Endodermal cell (in vitro differentiated cells): Measurements from ENCODE around the gene ARTN. TPM values are rescaled to one million over a fixed set of nuclear protein-coding genes. Genes with fewer than 3 reads are reported as not detected.

Experiments used
- DNase-seq: peaks from one replicate; pipeline ENCODE4 v3.0.0-alpha.2; 2017
- H3K27ac ChIP-seq: 2 replicates; pipeline ENCODE4 v1.5.1; 2013; ENCODE audit warnings: mild to moderate bottlenecking, low read depth, low read length, moderate library complexity
- H3K27me3 ChIP-seq: 2 replicates; pipeline ENCODE4 v1.6.1; 2013; ENCODE audit warnings: mild to moderate bottlenecking, low read length, moderate library complexity; ENCODE audit not compliant: insufficient read depth, control insufficient read depth, poor library complexity, severe bottlenecking
- H3K36me3 ChIP-seq: 2 replicates; pipeline ENCODE4 v1.7.0; 2013; ENCODE audit warnings: mild to moderate bottlenecking, low read length, moderate library complexity; ENCODE audit not compliant: control insufficient read depth, insufficient read depth
- H3K4me1 ChIP-seq: one replicate; pipeline ENCODE4 v1.7.0; 2013; ENCODE audit warnings: low read length; ENCODE audit not compliant: control insufficient read depth, insufficient read depth
- H3K4me3 ChIP-seq: 2 replicates; pipeline ENCODE4 v1.5.1; 2013; ENCODE audit warnings: mild to moderate bottlenecking, low read length, moderate library complexity
- H3K9ac ChIP-seq: 2 replicates; pipeline ENCODE4 v1.6.1; 2013; ENCODE audit warnings: mild to moderate bottlenecking, low read length, moderate library complexity; ENCODE audit not compliant: poor library complexity, severe bottlenecking; ENCODE audit errors: extremely low read depth
- H3K9me3 ChIP-seq: 2 replicates; pipeline ENCODE4 v1.6.1; 2013; ENCODE audit warnings: mild to moderate bottlenecking, low read length, moderate library complexity; ENCODE audit not compliant: control insufficient read depth
- H3K27ac Mint-ChIP-seq: 2 replicates; pipeline ENCODE4 v1.8.0; 2020; ENCODE audit warnings: mixed read lengths
- H3K27me3 Mint-ChIP-seq: 2 replicates; pipeline ENCODE4 v1.8.0; 2021; ENCODE audit warnings: mild to moderate bottlenecking, mixed read lengths; ENCODE audit not compliant: insufficient read depth
- H3K36me3 Mint-ChIP-seq: 2 replicates; pipeline ENCODE4 v1.8.0; 2020; ENCODE audit warnings: low read depth, mixed read lengths
- H3K4me1 Mint-ChIP-seq: 2 replicates; pipeline ENCODE4 v1.8.0; 2020; ENCODE audit warnings: mixed read lengths
- H3K4me3 Mint-ChIP-seq: 2 replicates; pipeline ENCODE4 v1.8.0; 2020; ENCODE audit warnings: mild to moderate bottlenecking, moderate library complexity, mixed read lengths
- H3K9me3 Mint-ChIP-seq: 2 replicates; pipeline ENCODE4 v1.8.0; 2020; ENCODE audit warnings: mild to moderate bottlenecking, mixed read lengths
- CTCF ChIP-seq: fragments of 200-600 bp; sonication (generic); conservative IDR thresholded peaks from 2 replicates; pipeline ENCODE4 v1.5.0; 2021; ENCODE audit warnings: antibody characterized with exemption, mild to moderate bottlenecking
- WGBS, 2 experiments: methylation state at CpG; one replicate each; pipeline versions ENCODE4 v1.1.5 to v1.1.7; 2013; ENCODE audit warnings: missing lambda C conversion rate in 2 of 2, mixed read lengths in 1 of 2; ENCODE audit not compliant: insufficient coverage in 1 of 2, insufficient read length in 1 of 2; 5-methylcytosine and 5-hydroxymethylcytosine counted together
- total RNA-seq, 2 donors: library from RNA; stranded (reverse); fragmentation: NEBNext Ultra II Directional in 1 of 2; extraction: Animal tissue kit (Norgen Biotek cat#: 25700) in 1 of 2; gene quantifications; 2 replicates in 1 of 2; 3 replicates in 1 of 2; pipeline ENCODE4 v1.2.1, GENCODE V29; 2021

The ARTN gene
- total RNA-seq, 2 donors from 2014 or later: 3.3 to 4.4 TPM

- TF ChIP-seq CTCF: no peak
- H3K27me3 Mint-ChIP-seq: no peaks in the 10 kb centered on the region
- no peaks in the 10 kb centered on the region for H3K27me3 ChIP-seq
- H3K36me3 ChIP-seq: peaks cover 26% of the 10 kb centered on the region
- no peak for DNase-seq
- H3K4me3 ChIP-seq: no peak overlapping the region
- H3K27ac Mint-ChIP-seq: no peak overlapping the region
- no peak overlapping the region for H3K9ac ChIP-seq
- H3K36me3 Mint-ChIP-seq: peaks cover 46% of the 10 kb centered on the region
- no peak overlapping the region for H3K27ac ChIP-seq
- peak overlapping the region; percentile 81 for H3K4me3 Mint-ChIP-seq
- 87 to 92% methylated on average over 5 to 20 of the region's 20 CpGs for WGBS, 2 experiments
- H3K9me3 ChIP-seq: no peaks in the 10 kb centered on the region
- peaks cover 4% of the 10 kb centered on the region for H3K4me1 ChIP-seq
- H3K9me3 Mint-ChIP-seq: no peaks in the 10 kb centered on the region
- peaks cover 18% of the 10 kb centered on the region for H3K4me1 Mint-ChIP-seq
These were observed 47.5 kb downstream of the ARTN start for GRCh38 chr1:43981135-43981491.

GRCh38 chr1:43981636-43982035 lies 48.0 kb downstream of the ARTN start:
- peaks cover 22% of the 10 kb centered on the region for H3K4me1 Mint-ChIP-seq
- H3K4me3 Mint-ChIP-seq: no peak overlapping the region
- Histone ChIP-seq H3K4me1 (peaks cover 4% of the 10 kb centered on the region), H3K27ac (no peak overlapping the region), H3K9ac (no peak overlapping the region), H3K27me3 (no peaks in the 10 kb centered on the region), H3K36me3 (peaks cover 26% of the 10 kb centered on the region), H3K4me3 (no peak overlapping the region), H3K9me3 (no peaks in the 10 kb centered on the region)
- no peak for TF ChIP-seq CTCF
- H3K27ac Mint-ChIP-seq: no peak overlapping the region
- H3K9me3 Mint-ChIP-seq: no peaks in the 10 kb centered on the region
- peaks cover 41% of the 10 kb centered on the region for H3K36me3 Mint-ChIP-seq
- no peak for DNase-seq
- 95 to 97% methylated on average over 10 to 20 of the region's 20 CpGs for WGBS, 2 experiments
- H3K27me3 Mint-ChIP-seq: no peaks in the 10 kb centered on the region

GRCh38 chr1:43982241-43982640 lies 48.6 kb downstream of the ARTN start:
- DNase-seq: no peak
- no peaks in the 10 kb centered on the region for H3K27me3 ChIP-seq
- peaks cover 35% of the 10 kb centered on the region for H3K36me3 Mint-ChIP-seq
- peaks cover 28% of the 10 kb centered on the region for H3K4me1 Mint-ChIP-seq
- H3K4me3 Mint-ChIP-seq: no peak overlapping the region
- no peak for TF ChIP-seq CTCF
- H3K27me3 Mint-ChIP-seq: no peaks in the 10 kb centered on the region
- H3K36me3 ChIP-seq: peaks cover 21% of the 10 kb centered on the region
- H3K27ac Mint-ChIP-seq: no peak overlapping the region
- no peak overlapping the region for H3K9ac ChIP-seq
- no peak overlapping the region for H3K27ac ChIP-seq
- 95 to 96% methylated on average over 7 to 8 of the region's 8 CpGs for WGBS, 2 experiments
- no peaks in the 10 kb centered on the region for H3K9me3 ChIP-seq
- no peak overlapping the region for H3K4me3 ChIP-seq
- H3K9me3 Mint-ChIP-seq: no peaks in the 10 kb centered on the region
- H3K4me1 ChIP-seq: peaks cover 4% of the 10 kb centered on the region
